Measurements from ENCODE around the gene C17orf75.
A peak's percentile ranks its signal among the peaks of the same experiment; 100 is the strongest.
"Not testable (repeated sequence)": the region's sequence is repeated elsewhere in the genome, so short reads cannot be mapped to it uniquely, and the experiment has no call there.

Gene C17orf75

DNA sequence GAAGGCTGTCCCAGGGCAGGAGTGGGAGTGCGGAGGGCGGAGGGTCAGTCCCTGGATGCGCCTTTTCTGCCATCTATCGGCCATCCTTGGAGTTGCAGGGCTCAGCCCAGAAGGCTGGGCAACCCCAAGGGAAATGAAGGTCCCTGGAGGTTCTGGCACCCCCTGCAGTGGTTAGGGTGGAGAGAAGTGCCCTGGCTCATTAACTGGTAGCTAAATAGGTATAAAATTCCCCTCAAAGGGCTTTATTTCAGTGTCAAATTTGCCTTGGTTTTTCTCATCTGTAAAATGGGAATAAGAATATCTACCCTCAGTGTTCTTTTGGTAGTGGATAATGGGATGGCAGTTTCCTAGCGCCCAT is 22.4 kb downstream of the C17orf75 start:
- TF ChIP-seq, protein P1, sequence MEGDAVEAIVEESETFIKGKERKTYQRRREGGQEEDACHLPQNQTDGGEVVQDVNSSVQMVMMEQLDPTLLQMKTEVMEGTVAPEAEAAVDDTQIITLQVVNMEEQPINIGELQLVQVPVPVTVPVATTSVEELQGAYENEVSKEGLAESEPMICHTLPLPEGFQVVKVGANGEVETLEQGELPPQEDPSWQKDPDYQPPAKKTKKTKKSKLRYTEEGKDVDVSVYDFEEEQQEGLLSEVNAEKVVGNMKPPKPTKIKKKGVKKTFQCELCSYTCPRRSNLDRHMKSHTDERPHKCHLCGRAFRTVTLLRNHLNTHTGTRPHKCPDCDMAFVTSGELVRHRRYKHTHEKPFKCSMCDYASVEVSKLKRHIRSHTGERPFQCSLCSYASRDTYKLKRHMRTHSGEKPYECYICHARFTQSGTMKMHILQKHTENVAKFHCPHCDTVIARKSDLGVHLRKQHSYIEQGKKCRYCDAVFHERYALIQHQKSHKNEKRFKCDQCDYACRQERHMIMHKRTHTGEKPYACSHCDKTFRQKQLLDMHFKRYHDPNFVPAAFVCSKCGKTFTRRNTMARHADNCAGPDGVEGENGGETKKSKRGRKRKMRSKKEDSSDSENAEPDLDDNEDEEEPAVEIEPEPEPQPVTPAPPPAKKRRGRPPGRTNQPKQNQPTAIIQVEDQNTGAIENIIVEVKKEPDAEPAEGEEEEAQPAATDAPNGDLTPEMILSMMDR (IDR thresholded peaks at IDR 0.05; ENCODE audit: low read depth, low read length, missing control alignments) = peak; percentile 97
- peak; percentile 30 for DNase-seq (ENCODE audit: extremely low read depth, low read depth)
- H3K4me3 ChIP-seq (replicated peaks; ENCODE audit: low read depth, low read length) = no peak overlapping the region

DNA sequence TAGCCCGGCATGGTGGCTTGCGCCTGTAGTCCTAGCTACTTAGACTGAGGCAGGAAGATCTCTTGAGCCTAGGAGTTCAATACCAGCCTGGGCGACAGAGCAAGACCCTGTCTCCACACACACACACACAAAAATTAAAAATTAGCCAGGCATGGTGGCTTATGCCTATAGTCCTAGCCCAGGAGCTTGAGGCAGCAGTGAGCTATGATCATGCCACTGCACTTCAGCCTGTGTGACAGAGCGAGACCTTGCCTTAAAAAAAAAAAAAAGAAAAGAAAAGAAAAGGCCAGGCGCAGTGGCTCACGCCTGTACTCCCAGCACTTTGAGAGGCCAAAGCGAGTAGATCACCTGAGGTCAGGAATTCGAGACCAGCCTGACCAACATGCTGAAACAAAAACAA is 23.9 kb downstream of the C17orf75 start:
- DNase-seq (ENCODE audit: extremely low read depth, low read depth) = no peak
- H3K4me3 ChIP-seq (replicated peaks; ENCODE audit: low read depth, low read length) = no peak overlapping the region
- TF ChIP-seq, protein P1 (IDR thresholded peaks at IDR 0.05; ENCODE audit: low read depth, low read length, missing control alignments) = no peak

DNA sequence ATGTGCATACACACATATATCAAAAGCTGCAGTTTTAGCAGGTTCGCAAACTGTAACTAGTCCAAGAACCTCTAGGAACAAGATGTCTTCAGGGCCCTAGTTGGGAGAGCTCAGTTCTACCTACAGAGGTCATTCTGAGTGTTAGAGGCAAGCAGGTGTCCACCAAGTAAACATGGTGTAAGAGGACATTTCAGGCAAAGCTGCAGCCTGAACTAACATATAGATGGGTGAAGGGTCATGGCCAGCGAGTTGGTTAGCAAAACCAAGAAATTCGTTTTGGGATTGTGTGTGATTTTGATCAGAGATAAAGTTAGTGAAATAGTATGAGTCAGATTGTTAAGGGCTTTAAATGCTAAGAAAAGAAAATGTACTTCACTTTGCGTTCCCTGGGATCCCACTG is 24.6 kb downstream of the C17orf75 start:
- DNase-seq (ENCODE audit: extremely low read depth, low read depth) = no peak
- TF ChIP-seq, protein P1 (IDR thresholded peaks at IDR 0.05; ENCODE audit: low read depth, low read length, missing control alignments) = no peak
- no peak overlapping the region for H3K4me3 ChIP-seq (replicated peaks; ENCODE audit: low read depth, low read length)

DNA sequence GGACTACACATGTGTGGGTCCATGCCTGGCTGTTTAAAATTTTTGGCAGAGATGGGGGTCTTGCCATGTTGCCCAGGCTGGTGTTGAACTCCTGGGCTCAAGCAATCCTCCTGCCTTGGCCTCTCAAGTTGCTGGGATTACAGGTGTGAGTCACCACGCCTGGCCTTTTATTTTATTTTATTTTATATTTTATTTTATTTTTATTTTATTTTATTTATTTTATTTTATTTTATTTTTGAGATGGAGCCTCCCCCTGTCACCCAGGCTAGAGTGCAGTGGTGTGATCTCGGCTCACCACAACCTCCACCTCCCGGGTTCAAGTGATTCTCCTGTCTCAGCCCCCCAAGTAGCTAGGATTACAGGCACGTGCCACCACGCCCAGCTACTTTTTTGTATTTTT is 25.3 kb downstream of the C17orf75 start:
- DNase-seq (ENCODE audit: extremely low read depth, low read depth); H3K4me3 ChIP-seq (replicated peaks; ENCODE audit: low read depth, low read length): not testable (repeated sequence)

DNA sequence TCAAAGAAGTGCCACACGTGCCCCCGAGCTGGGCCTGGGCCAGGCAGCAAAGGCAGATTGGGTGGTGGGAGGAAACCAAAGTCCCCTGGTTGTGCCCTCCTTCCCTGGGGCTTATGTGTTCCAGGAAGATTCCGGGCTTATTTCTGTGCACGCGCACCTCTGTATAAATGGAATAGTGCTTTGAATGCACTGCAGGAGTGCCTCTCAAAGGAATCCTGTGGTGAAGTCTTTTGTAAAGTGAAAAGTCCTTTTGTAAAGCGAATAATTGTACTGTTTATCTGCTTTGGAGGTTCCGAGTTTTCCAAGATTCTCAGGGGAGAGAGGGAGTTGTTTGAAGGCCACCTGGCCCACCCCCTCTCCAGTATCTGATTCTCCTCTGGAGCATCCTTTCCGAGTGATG is 26.8 kb downstream of the C17orf75 start:
- TF ChIP-seq, protein P1 (IDR thresholded peaks at IDR 0.05; ENCODE audit: low read depth, low read length, missing control alignments) = no peak

DNA sequence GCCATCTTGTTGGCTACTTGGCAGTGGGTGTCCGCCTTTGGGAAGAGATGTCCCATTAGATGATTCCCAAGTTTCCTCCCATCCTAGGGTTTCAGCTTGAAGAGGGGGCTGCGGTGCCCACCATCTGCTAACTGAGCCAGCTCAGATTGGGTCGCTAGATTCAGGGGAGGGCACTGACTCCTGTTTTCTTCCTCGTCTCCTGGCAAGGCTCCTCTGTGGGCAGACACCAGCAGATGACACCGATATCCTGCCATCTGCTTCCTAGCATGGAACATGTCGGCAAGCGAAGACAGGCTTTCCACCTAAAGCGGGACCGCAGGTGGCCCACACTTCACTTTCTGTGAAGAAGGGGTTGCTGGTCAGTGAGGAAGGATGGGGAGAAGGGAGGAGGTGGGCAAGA is 27.3 kb downstream of the C17orf75 start:
- no peak overlapping the region for H3K4me3 ChIP-seq (replicated peaks; ENCODE audit: low read depth, low read length)
- DNase-seq (ENCODE audit: extremely low read depth, low read depth) = no peak
- TF ChIP-seq, protein P1 (IDR thresholded peaks at IDR 0.05; ENCODE audit: low read depth, low read length, missing control alignments) = no peak

More for the DNA sequence above, 26.8 kb downstream of the C17orf75 start:
- no peak for DNase-seq (ENCODE audit: extremely low read depth, low read depth)
- H3K4me3 ChIP-seq (replicated peaks; ENCODE audit: low read depth, low read length) = no peak overlapping the region

DNA sequence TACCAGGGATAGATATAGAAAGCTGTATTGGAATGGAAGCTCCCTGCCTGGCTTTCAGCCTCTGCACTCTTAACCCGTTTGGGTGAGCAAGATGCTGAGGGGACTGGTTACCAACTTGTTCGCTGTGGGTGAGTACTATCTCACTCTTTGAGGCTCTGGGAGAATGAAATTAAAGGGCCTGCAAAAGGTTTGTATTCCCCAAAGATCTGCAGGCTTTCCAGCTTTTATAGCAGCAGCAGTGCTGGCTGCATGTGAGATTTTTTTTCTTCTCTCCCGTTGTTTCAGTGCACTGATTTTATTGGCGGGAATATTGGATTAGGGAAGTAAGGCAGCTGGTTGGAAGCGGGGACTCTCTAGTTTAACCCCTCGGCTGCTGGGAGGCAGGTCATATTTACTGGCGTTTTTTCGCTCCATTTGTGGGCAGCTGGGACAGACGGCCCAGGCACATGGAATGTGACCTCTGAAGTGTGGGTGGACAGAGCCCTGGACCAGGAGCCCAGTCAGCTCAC is 30.9 kb downstream of the C17orf75 start:
- TF ChIP-seq, protein P1 (IDR thresholded peaks at IDR 0.05; ENCODE audit: low read depth, low read length, missing control alignments) = no peak
- DNase-seq (ENCODE audit: extremely low read depth, low read depth) = no peak
- H3K4me3 ChIP-seq (replicated peaks; ENCODE audit: low read depth, low read length) = no peak overlapping the region

All from HFF-Myc (cell line).